A549 (cell line): ENCODE results near the gene SLC16A8. TPM values are rescaled to one million over a fixed set of nuclear protein-coding genes. Genes with fewer than 3 reads are reported as not detected.

ENCODE experiments used
- ATAC-seq, 2 experiments: fragments of 200-7000 bp in 1 of 2; fragments of >200 bp in 1 of 2; cut with Nextera tagmentation in 1 of 2; cut with Tn5 transposase in 1 of 2; 3 replicates each; pipeline versions ENCODE4 v1.8.0 to v1.9.1; 2018 to 2020; ENCODE audit warnings: mild to moderate bottlenecking in 1 of 2, moderate library complexity in 1 of 2
- CTCF ChIA-PET: fragments of 300-600 bp; sonication (Branson Sonifier 250); formaldehyde crosslinking; extraction: SDS; loops from one replicate; lab custom pipeline; 2021; ENCODE audit warnings: antibody characterized with exemption, inconsistent platforms; lab: Yijun Ruan, JAX
- POLR2A ChIA-PET: fragments of 350-600 bp; formaldehyde crosslinking; extraction: SDS; loops from one replicate; lab custom pipeline; 2021; ENCODE audit warnings: antibody characterized with exemption, inconsistent platforms; lab: Yijun Ruan, JAX
- DNase-seq, 2 experiments: peaks; one replicate each; pipeline versions ENCODE4 v3.0.0 to v3.0.0-alpha.2; 2011 to 2016; ENCODE audit warnings: low read depth in 1 of 2, low spot score in 1 of 2
- FAIRE-seq: peaks from 2 replicates; lab custom pipeline; 2011; peaks lifted over from hg19 to GRCh38; lab: Jason Lieb, UNC
- H3K27ac ChIP-seq, 2 experiments: fragments of >200 bp; sonication (Bioruptor Twin); formaldehyde crosslinking; 3 replicates each; pipeline ENCODE4 v1.5.1; 2016 to 2017
- H3K4me1 ChIP-seq: fragments of >200 bp; sonication (Bioruptor Twin); formaldehyde crosslinking; 3 replicates; pipeline ENCODE4 v1.6.1; 2016
- H3K4me2 ChIP-seq: fragments of >200 bp; sonication (Bioruptor Twin); formaldehyde crosslinking; 3 replicates; pipeline ENCODE4 v1.6.1; 2016
- H3K4me3 ChIP-seq: fragments of >200 bp; sonication (Bioruptor Twin); formaldehyde crosslinking; 3 replicates; pipeline ENCODE4 v1.5.1; 2016
- H3K9me3 ChIP-seq: fragments of >200 bp; sonication (Bioruptor Twin); formaldehyde crosslinking; 3 replicates; pipeline ENCODE4 v1.6.1; 2016
- BCL3 ChIP-seq: fragments of >200 bp; sonication (Bioruptor Twin); formaldehyde crosslinking; IDR thresholded peaks from 3 replicates; pipeline ENCODE4 v1.6.1; 2016
- CBX2 ChIP-seq: fragments of 200-600 bp; sonication (generic); IDR thresholded peaks from 2 replicates; pipeline ENCODE4 v1.6.1; 2016; ENCODE audit warnings: low read depth, mild to moderate bottlenecking, borderline replicate concordance
- CBX8 ChIP-seq: fragments of 200-600 bp; sonication (generic); IDR thresholded peaks from 2 replicates; pipeline ENCODE4 v1.6.1; 2016
- EHMT2 ChIP-seq: fragments of 200-600 bp; sonication (generic); IDR thresholded peaks from 2 replicates; pipeline ENCODE4 v1.6.1; 2016; ENCODE audit warnings: antibody characterized with exemption, low read depth, mild to moderate bottlenecking, moderate library complexity
- FOSL2 ChIP-seq, 2 experiments: fragments of 450-650 bp in 1 of 2; fragments of >200 bp in 1 of 2; sonication (Bioruptor Twin) in 1 of 2; formaldehyde crosslinking; IDR thresholded peaks; 2 replicates each; pipeline versions ENCODE4 v1.5.0 to v1.6.1; 2016 to 2020; ENCODE audit warnings: mild to moderate bottlenecking in 1 of 2, moderate library complexity in 1 of 2
- FOXS1 ChIP-seq: fragments of 250-450 bp; sonication (Bioruptor Pico); IDR thresholded peaks from 2 replicates; pipeline ENCODE4 v1.5.0; 2020; ENCODE audit warnings: mild to moderate bottlenecking, moderate library complexity
- HES2 ChIP-seq: fragments of >200 bp; sonication (Bioruptor Twin); formaldehyde crosslinking; IDR thresholded peaks from 2 replicates; pipeline ENCODE4 v1.6.1; 2016
- HEYL ChIP-seq: fragments of 250-450 bp; sonication (Bioruptor Pico); IDR thresholded peaks from 2 replicates; pipeline ENCODE4 v1.8.0; 2021; ENCODE audit warnings: mild to moderate bottlenecking, moderate library complexity
- HOXB13 ChIP-seq: fragments of 250-450 bp; sonication (Bioruptor Pico); IDR thresholded peaks from 2 replicates; pipeline ENCODE4 v1.5.0; 2020; ENCODE audit warnings: low read depth, mild to moderate bottlenecking, moderate library complexity
- MYC ChIP-seq: IDR thresholded peaks from 2 replicates; pipeline ENCODE4 v1.6.1; 2012; ENCODE audit warnings: mild to moderate bottlenecking, inconsistent platforms, low read length, improper control_type of control experiment, borderline replicate concordance
- RAD21 ChIP-seq, 2 experiments: fragments of >200 bp in 1 of 2; sonication (Bioruptor Twin) in 1 of 2; formaldehyde crosslinking in 1 of 2; IDR thresholded peaks in 1 of 2; conservative IDR thresholded peaks in 1 of 2; 2 replicates in 1 of 2; 3 replicates in 1 of 2; pipeline ENCODE4 v1.6.1; 2012 to 2018; ENCODE audit warnings: inconsistent platforms in 1 of 2
- REST ChIP-seq: fragments of 200-600 bp; sonication (generic); IDR thresholded peaks from 2 replicates; pipeline ENCODE4 v1.6.1; 2016; ENCODE audit warnings: antibody characterized with exemption, mild to moderate bottlenecking, moderate library complexity
- SREBF2 ChIP-seq: fragments of 450-650 bp; IDR thresholded peaks from 2 replicates; pipeline ENCODE4 v1.6.1; 2014; ENCODE audit warnings: mild to moderate bottlenecking, moderate library complexity
- ZFP36 ChIP-seq: fragments of 450-650 bp; IDR thresholded peaks from 2 replicates; pipeline ENCODE4 v1.6.1; 2014; ENCODE audit warnings: borderline replicate concordance; ENCODE audit not compliant: partially characterized antibody
- ZSCAN20 ChIP-seq: fragments of 250-450 bp; sonication (Bioruptor Pico); IDR thresholded peaks from 2 replicates; pipeline ENCODE4 v1.8.0; 2022; ENCODE audit warnings: mild to moderate bottlenecking, moderate library complexity
- WGBS: methylation state at CpG from one replicate; pipeline ENCODE4 v1.1.6; 2017; ENCODE audit errors: missing lambda C conversion rate; 5-methylcytosine and 5-hydroxymethylcytosine counted together
- polyA plus RNA-seq, 4 experiments: library from polyadenylated mRNA; depleted of rRNA in 3 of 4; stranded (reverse); fragments of >200 nt; fragmentation: RNase III in 1 of 4; extraction: RNeasy Plus Mini Kit Qiagen cat#74134 plus additional on column Dnase treatment in 1 of 4; gene quantifications; 2 replicates in 3 of 4; 3 replicates in 1 of 4; pipeline ENCODE4 v1.2.3, GENCODE V29; 2011 to 2017
- TF ChIP-seq, protein P1 (sequence below): fragments of 150-350 bp; IDR thresholded peaks from 2 replicates; pipeline ENCODE4 v1.6.1; 2014; ENCODE audit warnings: low read depth, mild to moderate bottlenecking, low read length
- TF ChIP-seq, protein P2 (sequence below): fragments of 250-450 bp; sonication (Bioruptor Pico); IDR thresholded peaks from 2 replicates; pipeline ENCODE4 v1.5.0; 2020; ENCODE audit warnings: low read depth, mild to moderate bottlenecking, moderate library complexity

SLC16A8 gene
- polyA plus RNA-seq, 2 of the 4 experiments (the other 2 are of a cell fraction) = not detected

GRCh38 chr22:38132794-38133193 is 48.8 kb upstream of the SLC16A8 start:
- no peak for TF ChIP-seq ZSCAN20 (CRISPR knock-in tag)
- TF ChIP-seq ZFP36 = no peak
- TF ChIP-seq, protein P1, sequence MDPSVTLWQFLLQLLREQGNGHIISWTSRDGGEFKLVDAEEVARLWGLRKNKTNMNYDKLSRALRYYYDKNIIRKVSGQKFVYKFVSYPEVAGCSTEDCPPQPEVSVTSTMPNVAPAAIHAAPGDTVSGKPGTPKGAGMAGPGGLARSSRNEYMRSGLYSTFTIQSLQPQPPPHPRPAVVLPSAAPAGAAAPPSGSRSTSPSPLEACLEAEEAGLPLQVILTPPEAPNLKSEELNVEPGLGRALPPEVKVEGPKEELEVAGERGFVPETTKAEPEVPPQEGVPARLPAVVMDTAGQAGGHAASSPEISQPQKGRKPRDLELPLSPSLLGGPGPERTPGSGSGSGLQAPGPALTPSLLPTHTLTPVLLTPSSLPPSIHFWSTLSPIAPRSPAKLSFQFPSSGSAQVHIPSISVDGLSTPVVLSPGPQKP = no peak
- no peak for TF ChIP-seq CBX8
- TF ChIP-seq, protein P2, sequence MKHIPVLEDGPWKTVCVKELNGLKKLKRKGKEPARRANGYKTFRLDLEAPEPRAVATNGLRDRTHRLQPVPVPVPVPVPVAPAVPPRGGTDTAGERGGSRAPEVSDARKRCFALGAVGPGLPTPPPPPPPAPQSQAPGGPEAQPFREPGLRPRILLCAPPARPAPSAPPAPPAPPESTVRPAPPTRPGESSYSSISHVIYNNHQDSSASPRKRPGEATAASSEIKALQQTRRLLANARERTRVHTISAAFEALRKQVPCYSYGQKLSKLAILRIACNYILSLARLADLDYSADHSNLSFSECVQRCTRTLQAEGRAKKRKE (CRISPR knock-in tag) = no peak
- no peak for TF ChIP-seq SREBF2
- TF ChIP-seq MYC = no peak
- no peak for TF ChIP-seq RAD21 (conservative IDR thresholded peaks at IDR 0.05 in 1 of 2, IDR thresholded peaks at IDR 0.05 in 1 of 2)
- no peak for TF ChIP-seq HEYL (CRISPR knock-in tag)
- TF ChIP-seq HES2 = no peak
- TF ChIP-seq EHMT2 = no peak
- no peak for TF ChIP-seq HOXB13 (CRISPR knock-in tag)
- no peak for TF ChIP-seq FOSL2 (IDR thresholded peaks at IDR 0.05)
- TF ChIP-seq FOSL2 (CRISPR knock-in tag; IDR thresholded peaks at IDR 0.05) = no peak
- TF ChIP-seq, all 56 proteins: peak for 0
- H3K9me3 ChIP-seq = no peaks in the 10 kb centered on the region
- ChIA-PET CTCF (interaction anchor here (0.7 to 1.7 kb wide), 2 partner anchors 18 to 75 kb away, joined by 3 to 10 read pairs; no protein-coding TSS in a partner anchor), POLR2A (interaction anchor here (0.6 kb wide), 1 partner anchor 266 kb away, joined by 4 read pairs; no protein-coding TSS in a partner anchor)
- H3K4me1 ChIP-seq = peaks cover 10% of the 10 kb centered on the region; the same call in 2 of the 3 replicates
- DNase-seq (no peak), FAIRE-seq (no peak), ATAC-seq (no peak)
- no peak overlapping the region for H3K4me3 ChIP-seq
- H3K4me2 ChIP-seq = no peak overlapping the region
- no peak overlapping the region for H3K27ac ChIP-seq
- 98% methylated on average over 9 of the region's 28 CpGs for WGBS

DNA sequence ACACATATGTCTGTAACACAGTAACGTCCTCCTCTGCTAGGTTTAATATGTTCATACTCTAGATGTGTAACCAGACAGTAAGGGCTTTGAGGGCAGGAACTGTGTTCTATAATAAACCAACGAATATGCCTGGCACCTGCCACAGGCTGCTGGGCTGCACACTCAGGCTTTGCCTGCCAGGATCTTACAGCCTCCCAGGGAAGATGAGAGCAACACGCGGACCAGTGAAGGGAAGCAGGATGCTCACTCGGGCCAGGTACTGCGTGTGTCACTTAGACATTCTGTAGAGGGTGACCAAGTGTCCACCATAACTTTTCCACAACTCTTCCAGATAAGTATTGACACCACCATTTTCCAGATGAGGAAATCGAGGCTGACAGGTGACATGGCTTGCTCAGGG is 48.2 kb upstream of the SLC16A8 start:
- peaks cover 10% of the 10 kb centered on the region; the same call in 2 of the 3 replicates for H3K4me1 ChIP-seq
- no peak for ATAC-seq
- WGBS = 79% methylated on average over 7 of the region's 7 CpGs
- no peak overlapping the region for H3K4me2 ChIP-seq
- ChIA-PET CTCF (interaction anchor here (0.6 to 4.8 kb wide), 3 partner anchors 17 to 508 kb away, joined by 3 to 22 read pairs (median 3); no protein-coding TSS in a partner anchor), POLR2A (interaction anchor here (0.6 kb wide), 1 partner anchor 267 kb away, joined by 4 read pairs; no protein-coding TSS in a partner anchor)
- H3K27ac ChIP-seq = no peak overlapping the region
- H3K4me3 ChIP-seq = no peak overlapping the region
- FAIRE-seq = no peak
- no peaks in the 10 kb centered on the region for H3K9me3 ChIP-seq
- TF ChIP-seq, protein P1 = no peak
- TF ChIP-seq FOXS1 (CRISPR knock-in tag) (no peak), CBX2 (no peak), EHMT2 (no peak), BCL3 (no peak), ZSCAN20 (CRISPR knock-in tag) (no peak), REST (no peak)
- DNase-seq = no peak
